SJCRH30 (cell line): ENCODE data around the gene DCTN5. TPM values are rescaled to one million over a fixed set of nuclear protein-coding genes. Genes with fewer than 3 reads are reported as not detected.
"Not testable (repeated sequence)": the region's sequence is repeated elsewhere in the genome, so short reads cannot be mapped to it uniquely, and the experiment has no call there.

ENCODE experiments used
- DNase-seq, 2 experiments: peaks; one replicate each; pipeline ENCODE4 v3.0.0-alpha.2; 2015 to 2020
- H3K27ac ChIP-seq: fragments of 250-450 bp; sonication (Bioruptor Pico); 2 replicates; pipeline ENCODE4 v1.5.1; 2020; ENCODE audit warnings: mild to moderate bottlenecking, moderate library complexity
- H3K27me3 ChIP-seq: fragments of 250-450 bp; sonication (Bioruptor Pico); 2 replicates; pipeline ENCODE4 v1.5.1; 2020; ENCODE audit warnings: mild to moderate bottlenecking, moderate library complexity
- H3K36me3 ChIP-seq: fragments of 250-450 bp; sonication (Bioruptor Pico); 2 replicates; pipeline ENCODE4 v1.5.1; 2020; ENCODE audit warnings: mild to moderate bottlenecking, moderate library complexity
- H3K4me1 ChIP-seq: fragments of 250-450 bp; sonication (Bioruptor Pico); 2 replicates; pipeline ENCODE4 v1.5.1; 2020; ENCODE audit warnings: mild to moderate bottlenecking, moderate library complexity
- H3K4me3 ChIP-seq: fragments of 250-450 bp; sonication (Bioruptor Pico); 2 replicates; pipeline ENCODE4 v1.5.1; 2020; ENCODE audit warnings: mild to moderate bottlenecking, moderate library complexity
- H3K9me3 ChIP-seq: fragments of 250-450 bp; sonication (Bioruptor Pico); replicated peaks from 2 replicates; pipeline ENCODE4 v1.5.1; 2020; ENCODE audit warnings: mild to moderate bottlenecking, moderate library complexity
- total RNA-seq: library from RNA; depleted of rRNA; stranded (reverse); fragments of >200 nt; shearing (Covaris generic); gene quantifications from 2 replicates; pipeline ENCODE4 v1.2.3, GENCODE V29; 2014; rRNA removed

DCTN5 gene
- total RNA-seq, 1 experiment from 2014 or later = 74.1 TPM

DNA sequence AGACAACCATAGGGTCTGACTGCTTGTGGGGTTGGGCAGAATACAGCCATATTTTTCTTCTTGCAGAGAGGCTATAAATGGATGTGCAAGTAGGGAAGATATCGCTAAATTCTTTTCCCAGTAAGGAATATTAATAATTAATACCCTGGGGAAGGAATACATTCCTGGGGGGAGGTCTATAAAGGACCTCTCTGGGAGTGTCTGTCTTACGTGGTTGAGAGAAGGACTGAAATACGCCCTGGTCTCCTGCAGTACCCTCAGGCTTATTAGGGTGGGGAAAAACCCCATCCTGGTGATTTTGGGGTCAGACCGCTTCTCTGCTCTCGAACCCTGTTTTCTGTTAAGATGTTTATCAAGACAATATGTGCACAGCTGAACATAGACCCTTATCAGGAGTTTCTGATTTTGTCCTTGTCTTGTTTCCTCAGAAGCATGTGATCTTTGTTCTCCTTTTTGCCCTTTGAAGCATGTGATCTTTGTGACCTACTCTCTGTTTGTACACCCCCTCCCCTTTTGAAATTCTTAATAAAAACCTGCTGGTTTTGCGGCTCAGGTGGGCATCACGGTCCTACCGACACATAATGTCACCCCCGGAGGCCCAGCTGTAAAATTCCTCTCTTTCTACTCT, 81.5 kb downstream of the DCTN5 start:
- not testable (repeated sequence) for H3K27me3 ChIP-seq, H3K9me3 ChIP-seq, H3K27ac ChIP-seq, H3K4me3 ChIP-seq, DNase-seq, H3K36me3 ChIP-seq, H3K4me1 ChIP-seq

DNA sequence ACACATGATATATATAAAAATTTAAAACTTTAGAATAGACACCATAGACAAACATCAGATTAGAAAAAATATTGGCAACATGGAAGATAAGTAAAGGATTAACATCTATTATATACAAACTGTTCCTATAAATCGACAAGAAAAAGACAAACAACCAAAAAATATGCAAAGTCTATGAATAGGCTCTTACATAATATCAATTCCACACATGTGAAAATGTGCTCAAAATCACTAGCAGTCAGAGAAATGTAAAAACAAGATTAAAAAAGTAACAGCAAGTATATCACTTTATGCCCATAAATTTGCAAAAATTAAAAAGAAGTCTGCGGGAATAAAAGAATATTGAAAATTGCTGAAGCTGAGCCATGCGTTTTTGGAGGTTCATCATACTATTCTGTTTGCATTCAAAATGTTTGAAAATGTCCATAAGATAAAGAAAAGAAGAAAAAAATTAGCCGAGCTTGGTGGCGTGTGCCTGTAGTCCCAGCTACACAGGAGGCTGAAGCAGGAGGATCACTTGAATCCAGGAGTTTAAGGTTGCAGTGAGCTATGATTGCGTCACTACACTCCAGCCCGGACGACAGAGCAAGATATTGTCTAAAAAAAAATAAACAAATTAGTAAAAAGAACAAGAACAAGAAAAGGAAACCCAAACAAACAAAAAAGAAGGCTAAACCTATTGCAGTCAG, 83.0 kb downstream of the DCTN5 start:
- Histone ChIP-seq H3K4me1 (no peaks in the 10 kb centered on the region), H3K9me3 (no peaks in the 10 kb centered on the region), H3K27ac (no peak overlapping the region), H3K4me3 (no peak overlapping the region), H3K36me3 (no peaks in the 10 kb centered on the region), H3K27me3 (no peaks in the 10 kb centered on the region)
- no peak for DNase-seq

DNA sequence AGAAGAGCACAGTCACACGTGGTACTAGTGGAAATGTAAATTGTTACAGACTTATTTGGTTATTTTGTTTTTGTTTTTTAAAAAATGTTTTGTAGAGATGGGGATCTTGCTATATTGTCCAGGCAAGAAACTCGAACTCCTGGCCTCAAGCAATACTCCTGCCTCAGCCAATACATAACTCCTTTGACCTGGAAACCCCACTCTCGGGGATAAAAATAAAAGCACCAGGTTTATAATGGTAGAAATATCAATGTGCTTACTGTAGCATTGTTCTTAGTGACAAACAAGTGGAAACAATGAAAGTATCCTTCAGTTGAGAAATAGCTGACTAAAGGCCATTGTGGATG, 83.5 kb downstream of the DCTN5 start:
- Histone ChIP-seq H3K4me3 (no peak overlapping the region), H3K27me3 (no peaks in the 10 kb centered on the region), H3K4me1 (no peaks in the 10 kb centered on the region), H3K36me3 (no peaks in the 10 kb centered on the region), H3K9me3 (no peaks in the 10 kb centered on the region), H3K27ac (no peak overlapping the region)
- no peak for DNase-seq

DNA sequence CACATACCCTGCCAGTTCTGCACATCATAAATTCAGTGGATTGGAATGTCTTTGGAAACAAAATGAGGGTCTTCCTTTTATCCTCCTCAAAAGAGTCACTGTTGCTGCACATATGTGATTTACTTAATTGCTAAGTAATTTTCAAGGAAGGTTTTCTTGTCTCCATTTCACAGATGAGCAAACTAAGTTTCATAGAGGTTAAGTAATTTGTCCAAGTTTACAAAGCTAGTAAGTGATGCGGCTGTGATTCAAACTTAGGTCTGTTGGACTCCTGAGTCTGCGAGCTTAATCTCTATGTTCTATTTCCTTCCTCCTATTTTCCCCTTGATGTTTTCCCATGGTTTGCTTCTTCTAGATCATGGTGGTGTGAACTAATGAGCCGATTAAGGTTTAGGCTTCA, 85.4 kb downstream of the DCTN5 start:
- Histone ChIP-seq H3K36me3 (no peaks in the 10 kb centered on the region), H3K9me3 (no peaks in the 10 kb centered on the region), H3K27me3 (no peaks in the 10 kb centered on the region), H3K27ac (no peak overlapping the region), H3K4me1 (no peaks in the 10 kb centered on the region), H3K4me3 (no peak overlapping the region)
- DNase-seq = no peak

Other genes with a start within 250 kb of the DCTN5 start
- 12.3 and 12.7 TPM in 2 replicates for gene COG7, start 188.3 kb upstream of the DCTN5 start, total RNA-seq
- 66.7 and 80.4 TPM in 2 replicates for gene GGA2, start 131.0 kb upstream of the DCTN5 start, total RNA-seq
- gene EARS2, start 84.1 kb upstream of the DCTN5 start, total RNA-seq = 24.1 and 25.9 TPM in 2 replicates
- gene UBFD1, start 83.7 kb upstream of the DCTN5 start, total RNA-seq = 64.3 and 66.1 TPM in 2 replicates
- 158 and 165 TPM in 2 replicates for gene NDUFAB1, start 45.1 kb upstream of the DCTN5 start, total RNA-seq
- 21.9 and 25.9 TPM in 2 replicates for gene PALB2, start 156 bp upstream of the DCTN5 start, total RNA-seq
- 59.3 and 62.4 TPM in 2 replicates for gene PLK1, start 37.4 kb downstream of the DCTN5 start, total RNA-seq
- gene ERN2, start 71.8 kb downstream of the DCTN5 start, total RNA-seq = not detected in 2 replicates
- not detected in 2 replicates for gene CHP2, start 113.6 kb downstream of the DCTN5 start, total RNA-seq
- gene PRKCB, start 194.5 kb downstream of the DCTN5 start, total RNA-seq = not detected in 2 replicates